Panc1 (cell line): ENCODE data around the gene LRRC4B. TPM values are rescaled to one million over a fixed set of nuclear protein-coding genes. Genes with fewer than 3 reads are reported as not detected.
A peak's percentile ranks its signal among the peaks of the same experiment; 100 is the strongest.
"Not testable (repeated sequence)": the region's sequence is repeated elsewhere in the genome, so short reads cannot be mapped to it uniquely, and the experiment has no call there.

Experiments used
- ATAC-seq: fragments of 200-7000 bp; cut with Tn5 transposase; 2 replicates; pipeline ENCODE4 v1.9.1; 2020; ENCODE audit warnings: mild to moderate bottlenecking, moderate library complexity
- BruUV-seq: library from RNA; stranded (reverse); fragments of 400-500 nt; replicated peaks from 2 replicates; lab custom pipeline; 2021; lab: Mats Ljungman, UMichigan
- CTCF ChIA-PET: fragments of 300-600 bp; sonication (Branson Sonifier 250); formaldehyde crosslinking; loops from one replicate; lab custom pipeline; 2022; ENCODE audit warnings: antibody characterized with exemption; lab: Charles Lee
- POLR2A ChIA-PET: fragments of 300-600 bp; sonication (Branson Sonifier 250); formaldehyde crosslinking; loops from one replicate; lab custom pipeline; 2022; ENCODE audit warnings: antibody characterized with exemption; lab: Charles Lee
- DNase-seq: peaks from one replicate; pipeline ENCODE4 v3.0.0-alpha.2; 2010; ENCODE audit warnings: low read depth, low spot score
- H3K27ac ChIP-seq: 2 replicates; pipeline ENCODE4 v1.5.1; 2011; ENCODE audit warnings: mild to moderate bottlenecking, low read length, inconsistent platforms
- H3K27me3 ChIP-seq: fragments of 200-500 bp; sonication (Bioruptor generic); 2 replicates; pipeline ENCODE4 v1.6.0; 2014; ENCODE audit warnings: low read length, inconsistent platforms; ENCODE audit not compliant: control insufficient read depth, insufficient read depth
- H3K36me3 ChIP-seq: fragments of 200-500 bp; sonication (Bioruptor generic); 2 replicates; pipeline ENCODE4 v1.5.1; 2014; ENCODE audit warnings: inconsistent platforms, mild to moderate bottlenecking, low read length, moderate library complexity; ENCODE audit not compliant: control insufficient read depth, insufficient read depth
- H3K4me1 ChIP-seq: 2 replicates; pipeline ENCODE4 v1.5.1; 2011; ENCODE audit warnings: inconsistent platforms, mild to moderate bottlenecking, low read length, moderate library complexity; ENCODE audit not compliant: control insufficient read depth, insufficient read depth
- H3K4me3 ChIP-seq, 2 experiments: 2 replicates each; pipeline ENCODE4 v1.5.1; 2011 to 2012; ENCODE audit warnings: low read depth in 2 of 2, low read length in 2 of 2, mild to moderate bottlenecking in 2 of 2, inconsistent platforms in 1 of 2, moderate library complexity in 1 of 2
- H3K9me3 ChIP-seq: fragments of 200-500 bp; sonication (Bioruptor generic); 2 replicates; pipeline ENCODE4 v1.5.1; 2014; ENCODE audit warnings: low read depth, mild to moderate bottlenecking, inconsistent platforms, low read length, moderate library complexity; ENCODE audit not compliant: control insufficient read depth, insufficient read depth
- POLR2AphosphoS5 ChIP-seq: IDR thresholded peaks from 2 replicates; pipeline ENCODE4 v1.6.1; 2012; ENCODE audit warnings: mild to moderate bottlenecking, low read depth, low read length, moderate library complexity
- SIN3A ChIP-seq: IDR thresholded peaks from 2 replicates; pipeline ENCODE4 v1.6.1; 2012; ENCODE audit warnings: low read depth, mild to moderate bottlenecking, low read length, moderate library complexity, borderline replicate concordance; ENCODE audit not compliant: insufficient read depth
- TCF7L2 ChIP-seq: IDR thresholded peaks from 2 replicates; pipeline ENCODE4 v1.6.1; 2011; ENCODE audit warnings: mild to moderate bottlenecking, low read depth, low read length, inconsistent platforms
- in situ Hi-C: cut with HindIII; loops from 2 replicates; pipeline ENCODE4 v1.10.0; 2016; ENCODE audit warnings: low sequenced_read_pairs, low pct_unique_long_range_greater_than_20kb
- intact Hi-C: fragments of 100-400 bp; cut with micrococcal nuclease; formaldehyde crosslinking; loops from one replicate; pipeline ENCODE4 v1.10.0; 2022; ENCODE audit not compliant: unreplicated experiment
- total RNA-seq: library from RNA; stranded (reverse); gene quantifications from one replicate; pipeline ENCODE4 v1.2.1, GENCODE V29; 2021; ENCODE audit not compliant: unreplicated experiment
- TF ChIP-seq, protein P1 (sequence below): fragments of 450-650 bp; IDR thresholded peaks from 2 replicates; pipeline ENCODE4 v1.5.1; 2017; ENCODE audit warnings: mild to moderate bottlenecking
- TF ChIP-seq, protein P2 (sequence below), 2 experiments: IDR thresholded peaks; 2 replicates each; pipeline ENCODE4 v1.6.1; 2011 to 2012; ENCODE audit warnings: low read depth in 2 of 2, control low read depth in 1 of 2, low read length in 1 of 2, mild to moderate bottlenecking in 1 of 2, moderate library complexity in 1 of 2; ENCODE audit not compliant: insufficient read depth in 1 of 2

LRRC4B gene
- total RNA-seq, 1 experiment from 2014 or later: 0.57 TPM

DNA sequence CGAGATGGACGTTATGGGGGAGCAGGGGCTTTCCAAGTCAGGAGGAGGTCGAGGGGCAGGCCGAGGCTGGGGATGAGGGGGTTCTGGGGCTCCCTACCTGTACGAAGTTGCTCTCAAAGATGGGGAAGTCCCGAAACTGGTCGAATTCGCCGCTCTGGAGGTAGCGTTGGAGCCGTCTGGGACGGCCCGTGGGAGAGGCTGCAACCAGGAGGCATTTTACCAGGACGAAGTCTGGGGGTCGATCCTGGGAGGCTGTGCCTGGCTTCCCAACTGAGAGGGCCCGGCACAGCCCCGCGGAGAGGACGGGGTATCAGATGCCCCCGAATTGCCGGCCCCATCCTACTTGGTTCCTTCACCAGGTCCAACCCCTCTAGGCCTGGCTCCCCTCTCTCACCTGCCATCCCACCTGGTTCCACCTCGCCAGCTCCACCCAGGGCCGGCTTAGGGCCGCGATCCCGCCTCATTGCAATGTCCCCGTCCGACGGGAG, 92.5 kb downstream of the LRRC4B start:
- no peak for ATAC-seq
- H3K36me3 ChIP-seq: no peaks in the 10 kb centered on the region
- POLR2A ChIA-PET: no interaction called here
- no peak overlapping the region for H3K27ac ChIP-seq
- DNase-seq: no peak
- H3K27me3 ChIP-seq: no peaks in the 10 kb centered on the region
- intact Hi-C loops: no loop called here
- in situ Hi-C loops: no loop called here
- TF ChIP-seq TCF7L2 (no peak), SIN3A (no peak), POLR2AphosphoS5 (no peak)
- TF ChIP-seq, protein P1, sequence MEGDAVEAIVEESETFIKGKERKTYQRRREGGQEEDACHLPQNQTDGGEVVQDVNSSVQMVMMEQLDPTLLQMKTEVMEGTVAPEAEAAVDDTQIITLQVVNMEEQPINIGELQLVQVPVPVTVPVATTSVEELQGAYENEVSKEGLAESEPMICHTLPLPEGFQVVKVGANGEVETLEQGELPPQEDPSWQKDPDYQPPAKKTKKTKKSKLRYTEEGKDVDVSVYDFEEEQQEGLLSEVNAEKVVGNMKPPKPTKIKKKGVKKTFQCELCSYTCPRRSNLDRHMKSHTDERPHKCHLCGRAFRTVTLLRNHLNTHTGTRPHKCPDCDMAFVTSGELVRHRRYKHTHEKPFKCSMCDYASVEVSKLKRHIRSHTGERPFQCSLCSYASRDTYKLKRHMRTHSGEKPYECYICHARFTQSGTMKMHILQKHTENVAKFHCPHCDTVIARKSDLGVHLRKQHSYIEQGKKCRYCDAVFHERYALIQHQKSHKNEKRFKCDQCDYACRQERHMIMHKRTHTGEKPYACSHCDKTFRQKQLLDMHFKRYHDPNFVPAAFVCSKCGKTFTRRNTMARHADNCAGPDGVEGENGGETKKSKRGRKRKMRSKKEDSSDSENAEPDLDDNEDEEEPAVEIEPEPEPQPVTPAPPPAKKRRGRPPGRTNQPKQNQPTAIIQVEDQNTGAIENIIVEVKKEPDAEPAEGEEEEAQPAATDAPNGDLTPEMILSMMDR: no peak
- TF ChIP-seq, protein P2, sequence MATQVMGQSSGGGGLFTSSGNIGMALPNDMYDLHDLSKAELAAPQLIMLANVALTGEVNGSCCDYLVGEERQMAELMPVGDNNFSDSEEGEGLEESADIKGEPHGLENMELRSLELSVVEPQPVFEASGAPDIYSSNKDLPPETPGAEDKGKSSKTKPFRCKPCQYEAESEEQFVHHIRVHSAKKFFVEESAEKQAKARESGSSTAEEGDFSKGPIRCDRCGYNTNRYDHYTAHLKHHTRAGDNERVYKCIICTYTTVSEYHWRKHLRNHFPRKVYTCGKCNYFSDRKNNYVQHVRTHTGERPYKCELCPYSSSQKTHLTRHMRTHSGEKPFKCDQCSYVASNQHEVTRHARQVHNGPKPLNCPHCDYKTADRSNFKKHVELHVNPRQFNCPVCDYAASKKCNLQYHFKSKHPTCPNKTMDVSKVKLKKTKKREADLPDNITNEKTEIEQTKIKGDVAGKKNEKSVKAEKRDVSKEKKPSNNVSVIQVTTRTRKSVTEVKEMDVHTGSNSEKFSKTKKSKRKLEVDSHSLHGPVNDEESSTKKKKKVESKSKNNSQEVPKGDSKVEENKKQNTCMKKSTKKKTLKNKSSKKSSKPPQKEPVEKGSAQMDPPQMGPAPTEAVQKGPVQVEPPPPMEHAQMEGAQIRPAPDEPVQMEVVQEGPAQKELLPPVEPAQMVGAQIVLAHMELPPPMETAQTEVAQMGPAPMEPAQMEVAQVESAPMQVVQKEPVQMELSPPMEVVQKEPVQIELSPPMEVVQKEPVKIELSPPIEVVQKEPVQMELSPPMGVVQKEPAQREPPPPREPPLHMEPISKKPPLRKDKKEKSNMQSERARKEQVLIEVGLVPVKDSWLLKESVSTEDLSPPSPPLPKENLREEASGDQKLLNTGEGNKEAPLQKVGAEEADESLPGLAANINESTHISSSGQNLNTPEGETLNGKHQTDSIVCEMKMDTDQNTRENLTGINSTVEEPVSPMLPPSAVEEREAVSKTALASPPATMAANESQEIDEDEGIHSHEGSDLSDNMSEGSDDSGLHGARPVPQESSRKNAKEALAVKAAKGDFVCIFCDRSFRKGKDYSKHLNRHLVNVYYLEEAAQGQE (IDR thresholded peaks at IDR 0.05; ENCODE audit: insufficient read depth in 1 of 2, low read depth in 2 of 2, low read length in 1 of 2): no peak
- no peaks in the 10 kb centered on the region for H3K4me1 ChIP-seq
- H3K9me3 ChIP-seq: no peaks in the 10 kb centered on the region
- peak overlapping the region; percentile 81 to 89 for H3K4me3 ChIP-seq
- no TSS peak for BruUV-seq
- CTCF ChIA-PET: no interaction called here

DNA sequence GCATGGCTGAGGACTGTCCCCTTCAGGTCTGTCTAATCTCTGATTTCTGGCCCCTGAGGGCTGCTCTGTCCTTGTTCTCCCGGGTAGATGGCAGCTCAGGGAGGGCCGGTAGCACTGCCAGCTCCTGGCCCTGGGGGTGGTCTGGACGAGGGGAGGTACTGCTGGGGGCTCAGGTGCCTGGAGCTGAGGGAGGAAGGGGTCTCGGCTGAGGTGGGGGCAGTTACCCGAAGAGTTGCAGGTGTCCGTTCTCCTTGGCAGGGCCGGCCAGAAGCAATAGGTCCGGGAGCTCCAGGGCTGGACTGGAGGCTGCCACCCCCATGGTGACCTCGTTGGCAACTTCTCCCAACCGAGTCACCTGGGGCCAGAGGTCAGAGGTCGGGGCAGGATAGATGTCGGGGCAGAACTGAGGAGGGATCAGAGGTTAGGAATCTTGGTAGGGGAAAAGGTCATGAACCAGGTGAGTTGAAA, 93.1 kb downstream of the LRRC4B start:
- H3K36me3 ChIP-seq: no peaks in the 10 kb centered on the region
- POLR2A ChIA-PET: no interaction called here
- no peaks in the 10 kb centered on the region for H3K9me3 ChIP-seq
- in situ Hi-C loops: no loop called here
- no peak overlapping the region for H3K27ac ChIP-seq
- DNase-seq (no peak), ATAC-seq (no peak)
- H3K4me3 ChIP-seq: no peak overlapping the region
- no peaks in the 10 kb centered on the region for H3K4me1 ChIP-seq
- intact Hi-C loops: no loop called here
- H3K27me3 ChIP-seq: no peaks in the 10 kb centered on the region
- CTCF ChIA-PET: no interaction called here
- BruUV-seq: no TSS peak
- TF ChIP-seq POLR2AphosphoS5 (no peak), SIN3A (no peak), TCF7L2 (no peak)
- TF ChIP-seq, protein P1: no peak
- TF ChIP-seq, protein P2 (IDR thresholded peaks at IDR 0.05; ENCODE audit: insufficient read depth in 1 of 2, low read depth in 2 of 2, low read length in 1 of 2): no peak

DNA sequence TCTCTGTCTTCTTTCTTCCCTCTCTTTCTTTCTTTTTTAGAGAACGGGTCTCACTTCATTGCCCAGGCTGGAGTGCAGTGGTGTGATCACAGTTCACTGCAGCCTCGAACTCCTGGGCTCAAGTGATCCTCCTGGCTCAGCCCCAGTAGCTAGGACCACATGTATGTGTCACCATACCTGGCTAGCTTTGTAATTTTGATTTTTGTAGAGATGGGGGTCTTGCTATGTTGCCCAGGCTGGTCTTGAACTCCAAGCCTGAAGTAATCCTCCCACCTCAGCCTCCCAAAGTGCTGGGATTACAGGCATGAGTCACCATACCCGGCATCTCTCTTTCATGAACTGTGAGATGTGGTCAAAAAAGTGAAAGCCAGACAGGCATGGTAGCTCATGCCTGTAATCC, 94.9 kb downstream of the LRRC4B start:
- intact Hi-C loops, H3K27me3 ChIP-seq, H3K4me1 ChIP-seq, BruUV-seq, H3K9me3 ChIP-seq, H3K27ac ChIP-seq, H3K4me3 ChIP-seq, ATAC-seq, POLR2A ChIA-PET, CTCF ChIA-PET, H3K36me3 ChIP-seq, in situ Hi-C loops, DNase-seq: not testable (repeated sequence)
